PFSK-1 (cell line): ENCODE measurements around the gene PDE8B.

ENCODE experiments used
- FOXP2 ChIP-seq: optimal IDR thresholded peaks from 2 replicates; pipeline ENCODE3; 2011; ENCODE audit warnings: borderline replicate concordance, control low read depth, inconsistent platforms; ENCODE audit not compliant: insufficient read depth; ENCODE audit errors: extremely low read length, extremely low read depth
- POLR2AphosphoS5 ChIP-seq: IDR thresholded peaks from 2 replicates; pipeline ENCODE4 v1.6.1; 2012; ENCODE audit warnings: low read depth, mild to moderate bottlenecking, control low read depth, low read length, moderate library complexity
- REST ChIP-seq, 2 experiments: IDR thresholded peaks; 2 replicates each; pipeline versions ENCODE4 v1.6.1 to v1.8.0; 2011 to 2012; ENCODE audit warnings: low read depth in 2 of 2, low read length in 2 of 2, control low read depth in 1 of 2, inconsistent platforms in 1 of 2, mild to moderate bottlenecking in 1 of 2, moderate library complexity in 1 of 2; ENCODE audit not compliant: insufficient read depth in 1 of 2
- SIN3A ChIP-seq: IDR thresholded peaks from 2 replicates; pipeline ENCODE4 v1.6.1; 2012; ENCODE audit warnings: mild to moderate bottlenecking, low read length, moderate library complexity, borderline replicate concordance; ENCODE audit not compliant: insufficient read depth
- TAF1 ChIP-seq: IDR thresholded peaks from 2 replicates; pipeline ENCODE4 v1.6.1; 2012; ENCODE audit warnings: low read length, control low read depth, borderline replicate concordance; ENCODE audit not compliant: insufficient read depth

GRCh38 chr5:77241444-77241843 is 31.0 kb downstream of the PDE8B start:
- TF ChIP-seq SIN3A (no peak), POLR2AphosphoS5 (no peak), REST (IDR thresholded peaks at IDR 0.05; ENCODE audit: insufficient read depth in 1 of 2, low read depth in 2 of 2, low read length in 2 of 2) (no peak), TAF1 (no peak), FOXP2 (no peak)
